NCI-H1436 treated with DMSO at 0.1 percent for 48 hours (cell line): ENCODE data around the gene TTC34.
"Not testable (repeated sequence)": the region's sequence is repeated elsewhere in the genome, so short reads cannot be mapped to it uniquely, and the experiment has no call there.

Experiments
- DNase-seq: peaks from one replicate; lab custom pipeline; 2025; lab: John Stamatoyannopoulos, UW

Gene TTC34

DNA sequence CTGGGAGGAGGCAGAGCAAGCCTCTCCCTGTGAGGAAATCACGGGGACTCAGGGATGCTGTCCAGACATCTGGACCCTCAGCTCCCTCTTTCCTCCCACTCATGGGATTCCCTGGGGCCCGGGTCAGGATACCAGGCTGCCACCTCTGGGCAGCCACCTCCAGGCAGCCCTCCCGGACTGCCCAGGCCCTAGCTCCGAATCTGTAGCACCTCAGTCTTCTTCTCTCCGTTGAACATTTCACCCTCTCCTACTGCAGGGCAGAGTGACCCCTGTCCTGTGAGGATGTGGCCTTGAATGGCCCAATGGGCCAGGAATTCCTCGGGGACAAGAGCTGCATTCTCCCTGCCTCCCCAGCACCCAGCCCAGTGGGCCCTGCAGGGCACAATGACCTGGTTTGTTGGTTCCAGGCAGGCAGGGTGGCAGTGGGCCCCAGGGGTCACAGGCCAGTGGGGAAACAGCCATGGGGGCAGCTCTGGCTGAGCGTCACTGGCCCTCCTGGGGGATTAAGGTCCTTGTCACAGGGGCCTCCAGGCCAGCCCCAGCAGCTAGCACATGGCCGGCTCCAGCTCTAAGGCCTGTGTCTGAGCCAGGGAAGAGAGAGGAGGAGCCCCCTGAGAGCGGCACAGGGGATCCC, 9.5 kb upstream of the TTC34 start:
- DNase-seq, result no peak

GRCh38 chr1:2810281-2810680, 8.8 kb upstream of the TTC34 start:
- DNase-seq, result no peak

GRCh38 chr1:2809656-2810055, 8.2 kb upstream of the TTC34 start:
- DNase-seq, result no peak

- DNase-seq, result no peak
Observed at GRCh38 chr1:2808831-2809605, 7.5 kb upstream of the TTC34 start.

DNA sequence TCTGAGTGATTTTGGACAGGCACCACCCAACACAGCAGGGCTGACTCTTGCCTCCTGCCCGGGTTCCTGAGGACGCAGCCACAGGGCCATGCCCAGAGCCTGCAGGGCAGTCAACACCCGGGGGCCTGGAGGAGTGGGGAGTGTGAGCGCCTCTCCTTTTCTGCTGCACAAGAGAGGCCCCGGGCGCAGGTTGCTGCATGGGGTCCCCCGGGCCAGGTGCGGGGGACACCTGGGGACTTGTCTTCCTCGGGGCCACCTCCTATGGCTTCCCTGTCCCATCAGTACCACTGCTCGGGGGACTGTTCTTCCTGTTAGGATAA, 6.9 kb upstream of the TTC34 start:
- no peak for DNase-seq

DNA sequence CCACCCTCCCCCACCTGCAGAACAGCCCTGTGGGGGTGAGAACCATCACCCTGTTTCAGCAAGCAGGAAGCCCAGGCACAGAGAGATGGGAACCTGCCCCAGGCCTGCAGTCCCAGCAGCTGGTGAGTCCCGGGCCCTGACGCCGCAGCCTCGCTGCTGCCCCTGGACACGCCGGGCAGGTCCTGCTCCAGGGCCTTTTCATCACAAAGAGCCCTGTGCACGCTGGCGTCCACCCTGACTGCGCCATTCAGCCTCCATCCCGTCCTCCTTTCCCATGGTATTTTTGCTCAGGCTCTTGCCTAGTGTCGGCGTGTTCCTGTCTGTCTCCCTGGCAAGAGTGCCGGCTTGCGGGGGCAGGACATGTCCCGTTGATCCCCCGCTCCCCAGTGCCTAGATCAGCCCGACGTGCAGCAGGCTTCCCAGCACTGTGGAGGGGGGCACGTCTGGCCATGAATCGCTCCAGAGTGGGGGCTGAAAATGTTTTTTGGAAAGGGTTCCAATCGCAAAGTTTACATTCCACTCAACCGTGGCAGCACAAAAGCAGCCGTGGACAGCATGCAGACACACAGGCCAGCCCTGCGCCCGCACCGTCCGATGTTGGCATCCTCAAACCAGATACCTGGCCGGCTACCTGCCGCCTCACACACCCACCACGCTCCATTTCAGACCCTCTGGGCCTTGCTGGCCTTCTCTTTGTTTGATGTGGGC, 6.3 kb upstream of the TTC34 start:
- no peak for DNase-seq

- no peak for DNase-seq
Observed at GRCh38 chr1:2807036-2807435, 5.5 kb upstream of the TTC34 start.

DNA sequence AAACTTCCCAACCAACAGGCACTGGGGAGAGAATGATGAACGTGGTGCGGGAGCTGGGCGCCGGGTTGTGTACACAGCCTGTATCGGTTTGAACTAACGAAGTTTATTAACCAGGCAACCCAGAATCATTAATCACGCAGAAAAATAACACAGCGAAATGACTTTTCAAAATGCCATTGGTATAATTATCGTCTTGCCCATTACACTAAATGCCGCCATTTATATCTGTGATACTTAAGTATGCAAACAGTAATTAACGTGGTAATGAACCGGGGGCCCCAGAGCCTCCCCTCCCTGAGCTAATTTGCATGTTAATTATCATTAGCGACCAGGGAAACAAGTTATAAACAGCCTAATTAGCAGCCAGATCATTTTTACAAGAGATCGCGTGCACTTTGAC, 5.1 kb upstream of the TTC34 start:
- no peak for DNase-seq

DNA sequence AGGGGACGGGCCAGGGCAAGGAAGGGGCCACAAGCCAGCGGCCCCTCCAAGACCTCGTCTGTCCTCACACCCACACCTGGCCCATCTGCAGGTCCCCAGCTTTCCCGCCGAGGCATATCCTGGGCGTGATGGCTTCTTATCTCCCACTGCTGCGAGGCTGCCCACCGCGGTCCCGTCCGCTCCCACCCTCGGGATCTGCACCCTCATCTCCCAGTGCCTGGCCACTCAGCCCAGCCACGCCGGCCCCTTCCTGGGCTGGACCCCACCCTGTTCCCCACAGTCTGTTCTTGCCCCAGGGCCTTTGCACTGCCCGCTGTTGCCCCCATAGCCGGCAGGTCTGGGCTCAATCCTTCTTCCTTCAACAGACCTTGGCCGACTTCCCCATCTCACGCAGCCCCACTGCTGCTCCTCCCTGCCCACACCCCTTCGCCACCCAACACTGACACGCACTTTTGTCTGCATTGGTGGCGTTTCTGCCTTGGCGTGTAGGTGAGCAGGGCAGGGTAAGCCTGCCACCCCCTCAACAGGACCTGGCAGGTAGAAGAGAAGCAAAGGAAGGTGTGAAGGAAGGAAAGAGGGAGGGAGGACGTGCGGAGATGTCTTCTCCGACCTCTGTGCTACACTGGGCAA, 4.4 kb upstream of the TTC34 start:
- no peak for DNase-seq

DNA sequence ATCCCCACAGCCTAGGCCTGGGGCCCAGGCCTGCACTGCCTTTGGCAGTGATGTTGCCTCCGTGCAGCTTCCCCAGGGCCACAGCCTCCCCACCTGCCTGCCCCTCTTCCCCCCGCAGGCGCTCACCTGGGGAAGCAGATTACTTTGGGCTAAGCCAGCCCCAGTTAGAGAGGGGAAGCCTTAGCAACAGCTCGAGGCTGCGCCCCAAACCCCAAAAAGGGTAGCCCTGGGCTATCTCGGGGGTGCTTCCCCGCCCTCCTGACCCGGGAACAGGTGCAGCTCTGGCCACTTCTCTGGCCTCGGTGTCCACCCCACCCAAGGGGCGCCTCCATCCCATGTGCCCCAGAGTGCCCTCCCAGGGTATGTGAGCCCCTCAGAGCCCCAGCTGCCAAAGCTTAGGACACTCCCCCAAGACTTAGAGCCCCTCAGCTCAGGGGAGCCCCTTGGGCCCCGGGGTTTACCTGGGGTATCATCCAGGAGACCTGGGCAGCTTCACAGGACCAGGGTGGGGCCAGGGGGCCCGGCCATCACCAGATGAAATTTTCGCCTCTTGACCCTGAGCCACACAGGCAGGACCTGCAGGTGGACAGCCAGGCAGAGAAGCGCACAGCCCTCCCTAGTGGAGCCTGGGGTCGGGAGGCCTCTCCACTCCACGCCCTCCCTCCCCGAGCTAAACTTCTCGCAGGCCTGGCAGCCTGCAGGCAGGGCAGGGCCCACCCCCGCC, 3.3 kb upstream of the TTC34 start:
- DNase-seq, result no peak

DNA sequence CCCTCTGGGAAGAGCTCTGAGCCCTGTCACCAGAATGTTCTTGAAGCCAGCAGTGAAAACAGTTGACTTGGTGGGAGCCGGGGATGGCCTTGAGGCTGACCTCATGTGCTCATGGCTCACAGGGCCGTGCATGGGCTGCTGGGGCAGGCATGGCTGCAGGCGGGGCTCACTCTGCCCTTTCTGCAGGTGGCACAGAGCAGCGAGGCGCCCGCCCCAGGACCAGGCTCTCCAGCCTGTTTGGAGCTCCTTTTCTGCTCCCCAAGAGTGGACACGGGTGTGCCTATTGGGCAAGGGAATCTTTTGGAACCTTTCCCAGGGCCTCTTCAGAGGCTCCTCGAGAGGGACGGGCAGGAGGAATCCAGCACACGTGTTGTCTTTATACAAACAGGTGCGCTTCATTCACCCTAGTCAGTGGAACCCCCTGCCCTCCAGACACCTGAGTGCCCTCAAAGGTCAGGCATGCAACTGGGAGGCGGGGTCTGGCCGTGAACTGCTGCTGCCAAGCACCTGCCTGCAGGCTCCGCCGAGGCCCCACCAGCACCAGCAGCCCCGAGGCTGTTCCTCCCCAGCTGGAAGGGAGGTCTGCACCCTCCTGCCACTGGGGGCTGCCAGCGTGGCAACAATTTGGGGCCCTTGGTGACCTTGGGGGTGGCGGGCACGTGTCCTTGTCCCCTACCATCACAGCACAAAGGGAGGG, 2.6 kb upstream of the TTC34 start:
- no peak for DNase-seq

- no peak for DNase-seq
Observed at GRCh38 chr1:2803086-2803930, 1.8 kb upstream of the TTC34 start.

- DNase-seq, result no peak
Observed at GRCh38 chr1:2802421-2802961, 998 bp upstream of the TTC34 start.

DNA sequence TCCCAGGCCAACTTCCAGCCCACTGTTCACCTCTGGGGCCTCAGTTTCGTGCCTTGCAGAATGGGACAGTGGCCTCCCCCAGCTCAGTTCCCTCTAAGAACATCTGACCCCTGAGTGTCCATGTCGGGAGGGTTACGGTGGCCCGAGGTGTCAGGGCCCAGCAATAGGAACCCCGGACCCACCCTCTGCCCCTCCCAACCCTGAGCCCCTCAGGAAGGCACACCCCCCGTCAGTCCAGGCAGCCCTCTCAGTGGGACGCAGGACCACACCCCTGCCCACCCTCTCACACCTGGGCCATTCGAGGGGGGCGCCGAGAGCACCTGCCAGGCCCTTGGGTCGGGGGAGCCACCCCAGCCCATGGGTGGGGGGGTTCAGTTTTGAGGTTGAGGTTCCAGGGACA, 447 bp downstream of the TTC34 start:
- DNase-seq, result no peak

- DNase-seq, result no peak
Observed at GRCh38 chr1:2800664-2801045, 838 bp downstream of the TTC34 start.

- DNase-seq, result no peak
Observed at GRCh38 chr1:2799811-2800663, 1.5 kb downstream of the TTC34 start.

GRCh38 chr1:2798958-2799357, 2.5 kb downstream of the TTC34 start:
- DNase-seq, result not testable (repeated sequence)

DNA sequence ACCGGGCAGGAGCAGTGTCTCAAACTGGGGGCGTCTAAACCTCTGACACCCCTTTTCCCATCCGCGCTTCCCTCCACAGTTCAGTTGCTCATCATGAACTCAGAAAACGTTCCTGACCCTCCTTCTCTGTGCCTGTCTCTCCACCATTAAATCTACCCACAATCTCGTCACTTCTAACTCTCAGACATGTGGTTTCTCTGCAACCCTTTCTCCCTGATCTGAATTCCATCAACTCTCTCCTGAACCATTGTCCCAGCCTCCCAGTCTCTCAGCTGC, 3.8 kb downstream of the TTC34 start:
- no peak for DNase-seq

- no peak for DNase-seq
Observed at GRCh38 chr1:2796890-2797740, 4.4 kb downstream of the TTC34 start.
